ENCODE measurements around the gene UTS2. TPM values are rescaled to one million over a fixed set of nuclear protein-coding genes. Genes with fewer than 3 reads are reported as not detected.

The UTS2 gene
- total and polyA plus RNA-seq, 9 of the 15 experiments (the other 6 are each of a cell fraction or from before 2014, with no cell fraction given) = 0.22 to 0.29 TPM; not detected in 7

DNA sequence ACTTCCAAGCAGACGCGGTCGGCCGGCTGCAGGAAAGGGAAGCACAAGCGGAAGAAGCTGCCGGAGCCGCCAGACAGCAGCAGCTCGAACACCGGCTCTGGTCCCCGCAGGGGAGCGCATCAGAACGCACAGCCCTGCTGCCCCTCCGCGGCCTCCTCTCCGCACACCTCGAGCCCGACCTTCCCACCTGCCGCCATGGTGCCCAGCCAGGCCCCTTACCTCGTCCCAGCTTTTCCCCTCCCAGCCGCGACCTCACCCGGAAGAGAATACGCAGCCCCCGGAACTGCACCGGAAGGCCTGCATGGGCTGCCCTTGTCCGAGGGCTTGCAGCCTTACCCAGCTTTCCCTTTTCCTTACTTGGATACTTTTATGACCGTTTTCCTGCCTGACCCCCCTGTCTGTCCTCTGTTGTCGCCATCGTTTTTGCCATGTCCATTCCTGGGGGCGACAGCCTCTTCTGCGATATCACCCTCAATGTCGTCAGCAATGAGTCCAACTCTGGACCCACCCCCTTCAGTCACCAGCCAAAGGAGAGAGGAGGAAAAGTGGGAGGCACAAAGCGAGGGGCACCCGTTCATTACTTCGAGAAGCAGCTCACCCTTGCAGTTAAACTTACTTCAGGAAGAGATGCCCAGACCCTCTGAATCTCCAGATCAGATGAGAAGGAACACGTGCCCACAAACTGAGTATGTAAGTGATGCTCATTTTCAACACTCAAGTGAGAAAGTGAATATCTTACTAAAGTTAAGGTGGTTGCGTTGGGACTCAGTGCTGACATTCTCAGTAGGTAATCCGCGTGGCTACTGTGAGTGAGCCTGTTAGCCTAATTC is 25.5 kb downstream of the UTS2 start (continued):
- TF ChIP-seq ZNF586 (CRISPR knock-in tag; conservative IDR thresholded peaks at IDR 0.05) (no peak), E2F8 (IDR thresholded peaks at IDR 0.05; ENCODE audit: low read depth, partially characterized antibody) (peak; percentile 94), ASH1L (IDR thresholded peaks at IDR 0.05; ENCODE audit: borderline replicate concordance, low read depth, partially characterized antibody) (peak; percentile 61), CBX1 (IDR thresholded peaks at IDR 0.05; ENCODE audit: low read depth) (0 out of 2 replicates have a peak, but pooled peaks have one; percentile 40), NBN (IDR thresholded peaks at IDR 0.05; ENCODE audit: low read depth) (peak; percentile 67; the same call in 1 of the 2 replicates), GABPB1 (CRISPR knock-in tag; IDR thresholded peaks at IDR 0.05) (peak; percentile 93), KDM5B (IDR thresholded peaks at IDR 0.05; ENCODE audit: insufficient replicate concordance, low read depth, low read length) (peak; percentile 66), KLF6 (CRISPR knock-in tag; IDR thresholded peaks at IDR 0.05; ENCODE audit: borderline replicate concordance) (peak; percentile 15; the same call in 1 of the 2 replicates), GATAD2A (IDR thresholded peaks at IDR 0.05) (0 out of 2 replicates have a peak, but pooled peaks have one; percentile 43), ZBTB12 (CRISPR knock-in tag; IDR thresholded peaks at IDR 0.05) (peak; percentile 56; the same call in 1 of the 2 replicates), TRIM24 (IDR thresholded peaks at IDR 0.05) (peak in 1 of 2 experiments; percentile 52; a peak in 2 of 4 replicates), FOXP4 (CRISPR knock-in tag; IDR thresholded peaks at IDR 0.05; ENCODE audit: borderline replicate concordance) (no peak), KDM2B (CRISPR knock-in tag; IDR thresholded peaks at IDR 0.05) (no peak), BCOR (IDR thresholded peaks at IDR 0.05) (peak; percentile 51; the same call in 1 of the 2 replicates)
- TF ChIP-seq, protein P1, sequence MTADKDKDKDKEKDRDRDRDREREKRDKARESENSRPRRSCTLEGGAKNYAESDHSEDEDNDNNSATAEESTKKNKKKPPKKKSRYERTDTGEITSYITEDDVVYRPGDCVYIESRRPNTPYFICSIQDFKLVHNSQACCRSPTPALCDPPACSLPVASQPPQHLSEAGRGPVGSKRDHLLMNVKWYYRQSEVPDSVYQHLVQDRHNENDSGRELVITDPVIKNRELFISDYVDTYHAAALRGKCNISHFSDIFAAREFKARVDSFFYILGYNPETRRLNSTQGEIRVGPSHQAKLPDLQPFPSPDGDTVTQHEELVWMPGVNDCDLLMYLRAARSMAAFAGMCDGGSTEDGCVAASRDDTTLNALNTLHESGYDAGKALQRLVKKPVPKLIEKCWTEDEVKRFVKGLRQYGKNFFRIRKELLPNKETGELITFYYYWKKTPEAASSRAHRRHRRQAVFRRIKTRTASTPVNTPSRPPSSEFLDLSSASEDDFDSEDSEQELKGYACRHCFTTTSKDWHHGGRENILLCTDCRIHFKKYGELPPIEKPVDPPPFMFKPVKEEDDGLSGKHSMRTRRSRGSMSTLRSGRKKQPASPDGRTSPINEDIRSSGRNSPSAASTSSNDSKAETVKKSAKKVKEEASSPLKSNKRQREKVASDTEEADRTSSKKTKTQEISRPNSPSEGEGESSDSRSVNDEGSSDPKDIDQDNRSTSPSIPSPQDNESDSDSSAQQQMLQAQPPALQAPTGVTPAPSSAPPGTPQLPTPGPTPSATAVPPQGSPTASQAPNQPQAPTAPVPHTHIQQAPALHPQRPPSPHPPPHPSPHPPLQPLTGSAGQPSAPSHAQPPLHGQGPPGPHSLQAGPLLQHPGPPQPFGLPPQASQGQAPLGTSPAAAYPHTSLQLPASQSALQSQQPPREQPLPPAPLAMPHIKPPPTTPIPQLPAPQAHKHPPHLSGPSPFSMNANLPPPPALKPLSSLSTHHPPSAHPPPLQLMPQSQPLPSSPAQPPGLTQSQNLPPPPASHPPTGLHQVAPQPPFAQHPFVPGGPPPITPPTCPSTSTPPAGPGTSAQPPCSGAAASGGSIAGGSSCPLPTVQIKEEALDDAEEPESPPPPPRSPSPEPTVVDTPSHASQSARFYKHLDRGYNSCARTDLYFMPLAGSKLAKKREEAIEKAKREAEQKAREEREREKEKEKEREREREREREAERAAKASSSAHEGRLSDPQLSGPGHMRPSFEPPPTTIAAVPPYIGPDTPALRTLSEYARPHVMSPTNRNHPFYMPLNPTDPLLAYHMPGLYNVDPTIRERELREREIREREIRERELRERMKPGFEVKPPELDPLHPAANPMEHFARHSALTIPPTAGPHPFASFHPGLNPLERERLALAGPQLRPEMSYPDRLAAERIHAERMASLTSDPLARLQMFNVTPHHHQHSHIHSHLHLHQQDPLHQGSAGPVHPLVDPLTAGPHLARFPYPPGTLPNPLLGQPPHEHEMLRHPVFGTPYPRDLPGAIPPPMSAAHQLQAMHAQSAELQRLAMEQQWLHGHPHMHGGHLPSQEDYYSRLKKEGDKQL (CRISPR knock-in tag; IDR thresholded peaks at IDR 0.05; ENCODE audit: borderline replicate concordance) = no peak

All from K562 (cell line).